SU-DHL-6 (cell line): ENCODE data around the gene ANKRD63.

Experiments used
- H2AFZ ChIP-seq: fragments of 200-600 bp; sonication (generic); 2 replicates; pipeline ENCODE4 v1.6.1; 2014; ENCODE audit warnings: low read depth, mild to moderate bottlenecking, moderate library complexity, mixed read lengths, antibody characterized with exemption, low read length; ENCODE audit not compliant: severe bottlenecking
- H3F3A ChIP-seq: fragments of 200-600 bp; shearing (Covaris generic); 2 replicates; pipeline ENCODE4 v1.6.0; 2016; ENCODE audit warnings: antibody characterized with exemption, mild to moderate bottlenecking; ENCODE audit not compliant: insufficient read depth
- H3K27ac ChIP-seq: fragments of 200-600 bp; sonication (generic); 2 replicates; pipeline ENCODE4 v1.5.1; 2016; ENCODE audit warnings: low read depth, mild to moderate bottlenecking, low read length, moderate library complexity, mixed read lengths
- H3K27me3 ChIP-seq: fragments of 200-600 bp; sonication (generic), shearing (Covaris generic); 2 replicates; pipeline ENCODE4 v1.6.0; 2014; ENCODE audit warnings: mild to moderate bottlenecking, low read length
- H3K36me3 ChIP-seq: fragments of 200-600 bp; sonication (generic); 2 replicates; pipeline ENCODE4 v1.6.1; 2014; ENCODE audit warnings: mild to moderate bottlenecking, low read length, mixed read lengths
- H3K4me2 ChIP-seq: fragments of 300-600, 200-600 bp; shearing (Covaris generic), sonication (generic); 2 replicates; pipeline ENCODE4 v1.6.0; 2014; ENCODE audit warnings: low read length, low read depth, mild to moderate bottlenecking; ENCODE audit not compliant: poor library complexity, severe bottlenecking
- H3K4me3 ChIP-seq: fragments of 200-600 bp; sonication (generic); 2 replicates; pipeline ENCODE4 v1.5.1; 2014; ENCODE audit warnings: antibody characterized with exemption, low read length, mild to moderate bottlenecking, mixed read lengths; ENCODE audit not compliant: insufficient read depth, poor library complexity, severe bottlenecking
- H3K79me2 ChIP-seq: fragments of 200-600 bp; sonication (generic); 2 replicates; pipeline ENCODE4 v1.6.1; 2014; ENCODE audit warnings: mild to moderate bottlenecking, low read length, moderate library complexity; ENCODE audit not compliant: insufficient read depth
- H3K9ac ChIP-seq: fragments of 200-600 bp; sonication (generic); 2 replicates; pipeline ENCODE4 v1.7.0; 2014; ENCODE audit warnings: mild to moderate bottlenecking, low read length
- H3K9me2 ChIP-seq: fragments of 200-600 bp; sonication (generic); replicated peaks from 2 replicates; pipeline ENCODE4 v1.6.1; 2014; ENCODE audit warnings: low read length; ENCODE audit not compliant: insufficient read depth
- H3K9me3 ChIP-seq: fragments of 200-600 bp; sonication (generic); 2 replicates; pipeline ENCODE4 v1.6.1; 2014; ENCODE audit warnings: low read length, mixed read lengths; ENCODE audit not compliant: insufficient read depth
- H4K20me1 ChIP-seq: fragments of 200-600 bp; sonication (generic); 2 replicates; pipeline ENCODE4 v1.6.1; 2014; ENCODE audit warnings: low read depth, mild to moderate bottlenecking, antibody characterized with exemption, low read length, moderate library complexity, mixed read lengths
- EZH2phosphoT487 ChIP-seq: fragments of 200-600 bp; sonication (generic), shearing (Covaris generic); conservative IDR thresholded peaks from 2 replicates; pipeline ENCODE4 v1.6.1; 2018; ENCODE audit warnings: mild to moderate bottlenecking, antibody characterized with exemption, low read length, moderate library complexity, mixed read lengths
- TF ChIP-seq, protein P1 (sequence below): fragments of 200-600 bp; sonication (generic); IDR thresholded peaks from one replicate; pipeline ENCODE4 v1.5.1; 2017; ENCODE audit warnings: antibody characterized with exemption, mild to moderate bottlenecking, low read length, moderate library complexity; ENCODE audit not compliant: insufficient read depth, poor library complexity, severe bottlenecking

ANKRD63 gene

DNA sequence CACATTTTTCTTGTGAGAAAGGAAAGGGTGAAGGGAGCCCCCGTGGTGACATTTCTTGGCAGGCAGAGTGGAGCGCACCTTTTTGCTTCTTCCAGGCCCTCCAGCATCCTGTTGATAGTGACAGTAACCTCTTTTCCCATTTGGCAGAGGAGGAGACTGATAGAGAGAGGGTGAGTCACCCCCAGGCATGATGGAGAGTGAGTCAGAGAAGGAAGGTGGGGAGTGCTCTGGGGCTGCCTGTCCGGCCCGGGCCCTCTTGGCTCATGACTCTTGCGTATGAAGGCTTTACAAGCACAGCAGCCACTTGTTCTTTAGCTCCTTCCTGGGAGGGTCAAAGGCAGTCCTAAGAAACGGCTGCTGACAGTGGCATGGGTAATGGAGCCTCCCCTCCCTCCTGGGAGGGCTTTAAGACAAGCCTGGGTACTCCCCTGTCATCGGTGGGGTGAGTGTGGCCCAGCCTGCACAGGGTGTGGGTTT, 16.0 kb downstream of the ANKRD63 start:
- Histone ChIP-seq H3K4me3 (no peak overlapping the region), H3K79me2 (no peaks in the 10 kb centered on the region), H3K36me3 (no peaks in the 10 kb centered on the region), H3K9ac (no peak overlapping the region), H3K4me2 (no peak overlapping the region), H3K9me3 (no peaks in the 10 kb centered on the region), H3K9me2 (no peaks in the 10 kb centered on the region), H3K27ac (no peak overlapping the region), H2AFZ (no peak overlapping the region), H3F3A (no peaks in the 10 kb centered on the region), H3K27me3 (no peaks in the 10 kb centered on the region), H4K20me1 (no peaks in the 10 kb centered on the region)
- TF ChIP-seq, protein P1, sequence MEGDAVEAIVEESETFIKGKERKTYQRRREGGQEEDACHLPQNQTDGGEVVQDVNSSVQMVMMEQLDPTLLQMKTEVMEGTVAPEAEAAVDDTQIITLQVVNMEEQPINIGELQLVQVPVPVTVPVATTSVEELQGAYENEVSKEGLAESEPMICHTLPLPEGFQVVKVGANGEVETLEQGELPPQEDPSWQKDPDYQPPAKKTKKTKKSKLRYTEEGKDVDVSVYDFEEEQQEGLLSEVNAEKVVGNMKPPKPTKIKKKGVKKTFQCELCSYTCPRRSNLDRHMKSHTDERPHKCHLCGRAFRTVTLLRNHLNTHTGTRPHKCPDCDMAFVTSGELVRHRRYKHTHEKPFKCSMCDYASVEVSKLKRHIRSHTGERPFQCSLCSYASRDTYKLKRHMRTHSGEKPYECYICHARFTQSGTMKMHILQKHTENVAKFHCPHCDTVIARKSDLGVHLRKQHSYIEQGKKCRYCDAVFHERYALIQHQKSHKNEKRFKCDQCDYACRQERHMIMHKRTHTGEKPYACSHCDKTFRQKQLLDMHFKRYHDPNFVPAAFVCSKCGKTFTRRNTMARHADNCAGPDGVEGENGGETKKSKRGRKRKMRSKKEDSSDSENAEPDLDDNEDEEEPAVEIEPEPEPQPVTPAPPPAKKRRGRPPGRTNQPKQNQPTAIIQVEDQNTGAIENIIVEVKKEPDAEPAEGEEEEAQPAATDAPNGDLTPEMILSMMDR = no peak
- no peak for TF ChIP-seq EZH2phosphoT487

GRCh38 chr15:40265875-40266274, 17.0 kb downstream of the ANKRD63 start:
- Histone ChIP-seq H3K4me3 (no peak overlapping the region), H3K79me2 (no peaks in the 10 kb centered on the region), H4K20me1 (no peaks in the 10 kb centered on the region), H3K4me2 (no peak overlapping the region), H3K9me2 (no peaks in the 10 kb centered on the region), H3K27ac (no peak overlapping the region), H3F3A (no peaks in the 10 kb centered on the region), H3K27me3 (no peaks in the 10 kb centered on the region), H3K9ac (no peak overlapping the region), H3K9me3 (no peaks in the 10 kb centered on the region), H2AFZ (no peak overlapping the region), H3K36me3 (no peaks in the 10 kb centered on the region)
- TF ChIP-seq EZH2phosphoT487 = no peak
- TF ChIP-seq, protein P1 = no peak

DNA sequence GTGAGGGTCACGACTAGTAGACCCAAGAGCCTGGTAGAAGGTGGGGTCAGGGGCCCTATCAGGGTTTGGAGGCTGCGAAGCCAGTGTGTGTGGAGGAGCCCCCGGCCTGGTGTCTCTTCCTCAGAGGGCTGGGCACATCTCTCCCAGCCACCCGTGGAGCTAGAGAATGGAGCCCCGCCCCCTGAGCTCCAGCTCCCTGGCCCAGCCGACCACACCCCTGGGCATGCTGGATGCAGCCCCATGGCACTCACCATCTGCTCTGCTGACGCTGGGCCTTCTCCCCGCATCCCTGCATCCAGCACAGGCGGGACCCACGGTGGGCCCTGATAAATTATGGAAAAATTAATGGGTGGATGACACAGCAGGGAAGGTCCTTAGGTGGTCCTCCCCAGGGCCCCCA, 17.5 kb downstream of the ANKRD63 start:
- no peaks in the 10 kb centered on the region for H3K27me3 ChIP-seq
- no peak overlapping the region for H3K4me3 ChIP-seq
- no peak overlapping the region for H3K27ac ChIP-seq
- H3F3A ChIP-seq = no peaks in the 10 kb centered on the region
- no peak overlapping the region for H2AFZ ChIP-seq
- no peak overlapping the region for H3K9ac ChIP-seq
- H3K36me3 ChIP-seq = no peaks in the 10 kb centered on the region
- no peaks in the 10 kb centered on the region for H3K9me2 ChIP-seq
- H4K20me1 ChIP-seq = no peaks in the 10 kb centered on the region
- TF ChIP-seq, protein P1 = no peak
- no peak for TF ChIP-seq EZH2phosphoT487
- no peaks in the 10 kb centered on the region for H3K9me3 ChIP-seq
- no peak overlapping the region for H3K4me2 ChIP-seq
- no peaks in the 10 kb centered on the region for H3K79me2 ChIP-seq
